Right ventricle myocardium inferior (tissue), 1 donor: ENCODE results near the gene RALGPS2. TPM values are rescaled to one million over a fixed set of nuclear protein-coding genes. Genes with fewer than 3 reads are reported as not detected.
"Not testable (repeated sequence)": the region's sequence is repeated elsewhere in the genome, so short reads cannot be mapped to it uniquely, and the experiment has no call there.

Source experiments
- ATAC-seq: fragments of 200-7000 bp; cut with Tn5 transposase; one replicate; pipeline ENCODE4 v1.9.1; 2020; ENCODE audit warnings: mild to moderate bottlenecking, moderate library complexity
- DNase-seq: peaks from one replicate; pipeline ENCODE4 v3.0.0; 2021; ENCODE audit errors: missing footprints
- intact Hi-C: fragments of 100-400 bp; cut with DNase I; formaldehyde crosslinking; loops from one replicate; pipeline ENCODE4 v1.11.0; 2022
- total RNA-seq: library from RNA; stranded (reverse); fragmentation: NEBNext Ultra II Directional; extraction: Animal tissue kit (Norgen Biotek cat#: 25700); gene quantifications from one replicate; pipeline ENCODE4 v1.2.1, GENCODE V29; 2021
- donor health status: DM: no; HTN: yes; CAD: no; lungs with severe emphysema.

The RALGPS2 gene
- total RNA-seq, 1 donor from 2014 or later, result 14.4 TPM

GRCh38 chr1:178751046-178751445, 26.0 kb downstream of the RALGPS2 start:
- DNase-seq (no peak), ATAC-seq (no peak)
- intact Hi-C loops, result loop anchor here (10.0 kb wide), 1 partner anchor 456 kb away; no protein-coding TSS in a partner anchor

GRCh38 chr1:178752891-178753290, 27.8 kb downstream of the RALGPS2 start:
- DNase-seq (no peak), ATAC-seq (no peak)
- intact Hi-C loops, result loop anchor here (1.0 to 10.0 kb wide), 2 partner anchors 211 to 458 kb away; no protein-coding TSS in a partner anchor

GRCh38 chr1:178754655-178755256, 29.7 kb downstream of the RALGPS2 start:
- intact Hi-C loops, result loop anchor here (10.0 kb wide), 1 partner anchor 460 kb away; no protein-coding TSS in a partner anchor
- not testable (repeated sequence) for ATAC-seq, DNase-seq

GRCh38 chr1:178768423-178768822, 43.4 kb downstream of the RALGPS2 start:
- DNase-seq (no peak), ATAC-seq (no peak)
- intact Hi-C loops, result no loop called here

GRCh38 chr1:178772952-178773351, 47.9 kb downstream of the RALGPS2 start:
- no peak for DNase-seq
- no peak for ATAC-seq
- intact Hi-C loops, result loop anchor here (2.0 kb wide), 1 partner anchor 230 kb away; no protein-coding TSS in a partner anchor

GRCh38 chr1:178774263-178774662, 49.2 kb downstream of the RALGPS2 start:
- no peak for DNase-seq
- ATAC-seq, result no peak
- intact Hi-C loops, result no loop called here

GRCh38 chr1:178776553-178776952, 51.5 kb downstream of the RALGPS2 start:
- ATAC-seq, result no peak
- intact Hi-C loops, result no loop called here

GRCh38 chr1:178781533-178782330, 56.7 kb downstream of the RALGPS2 start:
- no peak for DNase-seq
- intact Hi-C loops, result no loop called here
- ATAC-seq, result no peak

More at GRCh38 chr1:178776553-178776952, 51.5 kb downstream of the RALGPS2 start:
- DNase-seq, result no peak

- DNase-seq (no peak), ATAC-seq (no peak)
- intact Hi-C loops, result no loop called here
These were observed 59.1 kb downstream of the RALGPS2 start for GRCh38 chr1:178784131-178784536.

GRCh38 chr1:178792394-178792793, 67.3 kb downstream of the RALGPS2 start:
- no peak for DNase-seq
- intact Hi-C loops, result no loop called here
- ATAC-seq, result no peak

GRCh38 chr1:178796013-178796412, 71.0 kb downstream of the RALGPS2 start:
- ATAC-seq, result no peak
- DNase-seq, result no peak
- intact Hi-C loops, result no loop called here

GRCh38 chr1:178797590-178797989, 72.5 kb downstream of the RALGPS2 start:
- ATAC-seq, result no peak
- intact Hi-C loops, result no loop called here

GRCh38 chr1:178798232-178798861, 73.3 kb downstream of the RALGPS2 start:
- DNase-seq, result no peak
- intact Hi-C loops, result no loop called here
- no peak for ATAC-seq

More at GRCh38 chr1:178797590-178797989, 72.5 kb downstream of the RALGPS2 start:
- DNase-seq, result no peak

GRCh38 chr1:178802873-178803272, 77.8 kb downstream of the RALGPS2 start:
- no peak for ATAC-seq
- intact Hi-C loops, result no loop called here
- no peak for DNase-seq

- no peak for DNase-seq
- ATAC-seq, result no peak
- intact Hi-C loops, result no loop called here
These were observed 81.7 kb downstream of the RALGPS2 start for GRCh38 chr1:178806665-178807300.

- intact Hi-C loops, result no loop called here
- DNase-seq (no peak), ATAC-seq (no peak)
These were observed 83.5 kb downstream of the RALGPS2 start for GRCh38 chr1:178808529-178808928.

GRCh38 chr1:178810585-178810984, 85.5 kb downstream of the RALGPS2 start:
- DNase-seq, result no peak
- intact Hi-C loops, result no loop called here
- no peak for ATAC-seq

- no peak for DNase-seq
- ATAC-seq, result no peak
- intact Hi-C loops, result no loop called here
These were observed 93.4 kb downstream of the RALGPS2 start for GRCh38 chr1:178818416-178818815.

GRCh38 chr1:178819123-178819522, 94.1 kb downstream of the RALGPS2 start:
- peak; percentile 34 for DNase-seq
- intact Hi-C loops, result no loop called here
- ATAC-seq, result no peak
